Astrocyte of the cerebellum (primary cell): ENCODE measurements around the gene TTF2.
A peak's percentile ranks its signal among the peaks of the same experiment; 100 is the strongest.
"Not testable (repeated sequence)": the region's sequence is repeated elsewhere in the genome, so short reads cannot be mapped to it uniquely, and the experiment has no call there.

Experiments used
- DNase-seq: peaks from one replicate; pipeline ENCODE4 v3.0.0-alpha.2; 2011; ENCODE audit warnings: low read depth
- H3K4me3 ChIP-seq: 2 replicates; pipeline ENCODE4 v1.5.1; 2011; ENCODE audit warnings: mild to moderate bottlenecking, low read depth, low read length, moderate library complexity
- in situ Hi-C: cut with HindIII; loops from 2 replicates; pipeline ENCODE4 v1.10.0; 2017; ENCODE audit warnings: low sequenced_read_pairs
- TF ChIP-seq, protein P1 (sequence below): IDR thresholded peaks from 2 replicates; pipeline ENCODE4 v1.5.1; 2012; ENCODE audit warnings: low read length, low read depth, moderate library complexity, mild to moderate bottlenecking; ENCODE audit errors: missing control alignments

The TTF2 gene

DNA sequence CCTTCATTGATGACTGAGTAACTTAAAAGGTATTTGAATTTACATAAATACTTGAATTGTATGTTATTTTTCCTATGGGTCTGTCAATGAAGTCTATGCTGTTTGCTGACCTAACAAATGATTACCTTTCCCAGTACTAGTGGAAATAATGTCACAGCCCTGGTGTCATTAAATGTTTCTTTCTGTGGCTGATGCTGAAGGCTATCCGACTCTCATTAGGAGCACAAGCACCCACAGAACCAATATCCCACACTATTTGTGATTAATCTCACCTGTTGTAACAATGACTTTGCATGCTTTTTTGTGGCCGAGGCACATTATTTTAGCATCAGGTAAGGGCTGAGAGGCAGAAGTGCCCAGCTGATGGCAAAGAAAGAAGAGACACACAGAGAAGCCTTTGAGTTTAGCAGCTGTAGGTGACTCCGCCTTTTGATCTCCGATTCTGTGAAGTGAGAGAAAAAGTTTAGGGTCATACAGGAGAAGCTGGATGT is 87.3 kb downstream of the TTF2 start:
- DNase-seq: no peak
- in situ Hi-C loops: no loop called here
- TF ChIP-seq, protein P1, sequence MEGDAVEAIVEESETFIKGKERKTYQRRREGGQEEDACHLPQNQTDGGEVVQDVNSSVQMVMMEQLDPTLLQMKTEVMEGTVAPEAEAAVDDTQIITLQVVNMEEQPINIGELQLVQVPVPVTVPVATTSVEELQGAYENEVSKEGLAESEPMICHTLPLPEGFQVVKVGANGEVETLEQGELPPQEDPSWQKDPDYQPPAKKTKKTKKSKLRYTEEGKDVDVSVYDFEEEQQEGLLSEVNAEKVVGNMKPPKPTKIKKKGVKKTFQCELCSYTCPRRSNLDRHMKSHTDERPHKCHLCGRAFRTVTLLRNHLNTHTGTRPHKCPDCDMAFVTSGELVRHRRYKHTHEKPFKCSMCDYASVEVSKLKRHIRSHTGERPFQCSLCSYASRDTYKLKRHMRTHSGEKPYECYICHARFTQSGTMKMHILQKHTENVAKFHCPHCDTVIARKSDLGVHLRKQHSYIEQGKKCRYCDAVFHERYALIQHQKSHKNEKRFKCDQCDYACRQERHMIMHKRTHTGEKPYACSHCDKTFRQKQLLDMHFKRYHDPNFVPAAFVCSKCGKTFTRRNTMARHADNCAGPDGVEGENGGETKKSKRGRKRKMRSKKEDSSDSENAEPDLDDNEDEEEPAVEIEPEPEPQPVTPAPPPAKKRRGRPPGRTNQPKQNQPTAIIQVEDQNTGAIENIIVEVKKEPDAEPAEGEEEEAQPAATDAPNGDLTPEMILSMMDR: no peak
- no peak overlapping the region for H3K4me3 ChIP-seq

DNA sequence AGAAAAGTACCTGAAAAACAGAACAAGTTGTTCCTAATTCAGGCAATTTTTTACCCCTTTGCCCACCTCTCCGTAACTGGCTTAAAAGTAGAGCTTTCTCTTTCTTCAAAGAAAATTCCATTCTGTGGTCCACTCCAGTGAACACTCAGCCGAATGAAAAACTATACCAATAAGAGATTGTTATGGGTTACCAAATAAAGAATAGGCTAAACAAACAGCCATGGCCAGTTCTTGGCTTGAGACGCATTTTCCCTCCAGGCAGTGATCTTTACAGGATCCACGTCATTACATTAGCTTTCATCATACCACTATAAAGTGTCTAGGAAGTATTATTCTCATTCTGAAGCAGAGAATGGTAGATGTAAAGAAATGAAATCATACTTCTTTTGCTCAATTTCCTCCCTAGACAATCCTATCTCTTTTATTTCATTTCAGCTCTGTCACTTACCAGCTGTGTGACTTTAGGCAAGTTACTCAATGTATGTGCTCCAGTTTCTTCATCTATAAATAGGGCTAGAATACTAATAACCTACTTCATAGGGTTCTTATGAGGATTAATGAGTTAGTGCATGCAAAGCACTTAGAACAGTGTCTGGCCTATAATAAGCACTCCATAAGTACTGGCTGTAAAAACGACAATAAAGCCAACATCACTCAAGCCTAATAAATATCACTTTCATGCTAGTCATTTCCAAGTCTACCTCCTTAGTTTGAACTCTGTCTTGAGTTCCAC is 87.9 kb downstream of the TTF2 start:
- peak; percentile 63 for DNase-seq
- H3K4me3 ChIP-seq: no peak overlapping the region
- TF ChIP-seq, protein P1: no peak
- in situ Hi-C loops: no loop called here

DNA sequence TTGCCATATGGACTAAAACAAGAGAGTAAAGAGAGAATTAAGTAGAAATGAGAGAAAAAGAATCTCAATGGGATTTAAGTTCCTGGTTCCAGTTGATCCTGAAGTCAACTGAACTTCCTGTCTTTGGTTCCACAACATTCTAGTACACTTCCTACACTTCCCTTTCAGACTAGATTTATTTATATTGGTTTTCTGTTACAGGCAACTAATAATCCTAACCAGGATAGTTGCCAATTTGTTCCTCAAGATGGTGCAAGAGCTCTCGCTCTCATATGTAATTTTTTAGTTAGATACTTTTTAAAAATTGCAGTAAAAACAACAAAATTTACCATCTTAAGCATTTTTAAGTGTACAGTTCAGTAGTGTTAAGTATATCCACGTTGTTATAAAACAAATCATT is 90.2 kb downstream of the TTF2 start:
- TF ChIP-seq, protein P1: no peak
- no peak for DNase-seq
- H3K4me3 ChIP-seq: no peak overlapping the region
- in situ Hi-C loops: no loop called here

DNA sequence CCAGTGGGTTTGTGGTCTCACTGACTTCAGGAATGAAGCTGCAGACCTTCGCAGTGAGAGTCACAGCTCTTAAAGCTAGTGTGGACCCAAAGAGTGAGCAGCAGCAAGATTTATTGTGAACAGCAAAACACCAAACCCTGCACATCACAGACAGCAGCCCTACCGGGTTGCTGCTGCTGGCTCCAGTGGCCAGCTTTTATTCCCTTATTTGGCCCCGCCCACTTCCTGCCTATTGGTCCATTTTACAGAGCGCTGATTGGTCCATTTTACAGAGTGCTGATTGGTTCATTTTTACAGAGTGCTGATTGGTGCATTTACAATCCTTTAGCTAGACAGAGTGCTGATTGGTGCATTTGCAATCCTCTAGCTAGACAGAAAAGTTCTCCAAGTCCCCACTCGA is 91.2 kb downstream of the TTF2 start:
- in situ Hi-C loops, DNase-seq, H3K4me3 ChIP-seq: not testable (repeated sequence)
